Measurements from ENCODE around the gene G6PC3. TPM values are rescaled to one million over a fixed set of nuclear protein-coding genes. Genes with fewer than 3 reads are reported as not detected.

Gene G6PC3
- total RNA-seq, 4 donors from 2014 or later = 10.9 to 14.8 (median 12.1) TPM

DNA sequence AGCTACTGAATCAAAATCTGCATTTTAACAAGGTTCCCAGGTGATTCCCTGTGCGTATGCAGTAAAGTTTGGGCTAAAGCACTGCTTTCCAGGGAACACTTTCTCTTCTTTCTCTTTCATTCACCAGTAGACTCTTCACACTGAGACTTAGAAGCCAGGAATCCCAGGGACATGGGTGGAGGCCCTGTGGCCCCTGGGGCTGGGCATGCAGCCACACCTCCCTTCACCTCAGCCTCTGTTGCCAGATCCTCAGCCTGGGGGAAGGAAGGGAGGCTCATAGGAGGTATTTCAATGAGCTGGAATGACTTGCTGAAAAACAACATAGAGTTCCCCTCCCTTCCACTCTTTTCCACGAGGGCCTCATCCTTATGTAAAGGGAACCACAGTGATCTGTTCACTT lies 1.2 kb downstream of the G6PC3 start:
- DNase-seq (ENCODE audit: low spot score in 2 of 2) = peak in 1 of 2 donors; percentile 35
- intact Hi-C loops (cut with DNase I; ENCODE audit: low total_unique reads) = no loop called here
- WGBS, 2 donors = 14 to 37% methylated on average over 2 of the region's 2 CpGs
- H3K4me3 ChIP-seq (ENCODE audit: low read depth, poor library complexity, severe bottlenecking) = no peak overlapping the region
- TF ChIP-seq, protein P1, sequence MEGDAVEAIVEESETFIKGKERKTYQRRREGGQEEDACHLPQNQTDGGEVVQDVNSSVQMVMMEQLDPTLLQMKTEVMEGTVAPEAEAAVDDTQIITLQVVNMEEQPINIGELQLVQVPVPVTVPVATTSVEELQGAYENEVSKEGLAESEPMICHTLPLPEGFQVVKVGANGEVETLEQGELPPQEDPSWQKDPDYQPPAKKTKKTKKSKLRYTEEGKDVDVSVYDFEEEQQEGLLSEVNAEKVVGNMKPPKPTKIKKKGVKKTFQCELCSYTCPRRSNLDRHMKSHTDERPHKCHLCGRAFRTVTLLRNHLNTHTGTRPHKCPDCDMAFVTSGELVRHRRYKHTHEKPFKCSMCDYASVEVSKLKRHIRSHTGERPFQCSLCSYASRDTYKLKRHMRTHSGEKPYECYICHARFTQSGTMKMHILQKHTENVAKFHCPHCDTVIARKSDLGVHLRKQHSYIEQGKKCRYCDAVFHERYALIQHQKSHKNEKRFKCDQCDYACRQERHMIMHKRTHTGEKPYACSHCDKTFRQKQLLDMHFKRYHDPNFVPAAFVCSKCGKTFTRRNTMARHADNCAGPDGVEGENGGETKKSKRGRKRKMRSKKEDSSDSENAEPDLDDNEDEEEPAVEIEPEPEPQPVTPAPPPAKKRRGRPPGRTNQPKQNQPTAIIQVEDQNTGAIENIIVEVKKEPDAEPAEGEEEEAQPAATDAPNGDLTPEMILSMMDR (IDR thresholded peaks at IDR 0.05) = no peak
- TF ChIP-seq POLR2A (IDR thresholded peaks at IDR 0.05) = no peak

DNA sequence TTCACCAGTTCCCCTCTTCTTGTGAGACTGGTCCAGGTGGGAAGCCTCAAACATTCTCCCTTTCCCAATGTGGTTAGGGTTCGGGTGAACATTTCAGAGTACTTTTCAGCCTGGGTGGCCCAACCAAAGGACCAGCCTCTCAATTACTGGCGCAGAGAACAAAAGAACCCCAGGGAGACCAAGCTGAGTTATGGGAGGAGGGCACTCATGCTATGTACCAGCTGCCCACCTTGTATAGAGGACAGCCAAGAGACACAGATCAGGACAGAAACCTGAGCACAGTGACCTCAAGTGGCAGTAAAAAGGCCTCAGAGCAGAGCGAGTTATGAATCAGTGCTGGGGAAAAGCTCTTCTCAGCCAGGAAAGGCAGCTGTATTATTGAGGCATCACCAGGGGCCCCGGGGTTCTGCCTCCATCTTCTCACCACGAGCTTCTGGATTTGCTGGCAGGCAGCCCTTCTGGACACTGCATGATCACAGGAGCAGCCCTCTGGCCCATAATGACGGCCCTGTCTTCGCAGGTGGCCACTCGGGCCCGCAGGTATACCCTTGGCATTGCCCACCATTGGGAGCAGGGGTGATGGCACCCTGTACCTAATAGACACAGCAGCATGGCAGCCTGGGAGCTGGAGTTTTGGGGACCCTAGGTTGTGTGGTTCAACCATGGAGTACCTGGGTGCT lies 3.8 kb downstream of the G6PC3 start:
- no peak for TF ChIP-seq POLR2A (IDR thresholded peaks at IDR 0.05)
- TF ChIP-seq, protein P1 (IDR thresholded peaks at IDR 0.05) = no peak
- DNase-seq (ENCODE audit: low spot score in 2 of 2) = no peak
- intact Hi-C loops (cut with DNase I; ENCODE audit: low total_unique reads) = no loop called here
- no peak overlapping the region for H3K4me3 ChIP-seq (ENCODE audit: low read depth, poor library complexity, severe bottlenecking)
- 67 to 83% methylated on average over 5 to 9 of the region's 9 CpGs for WGBS, 2 donors

DNA sequence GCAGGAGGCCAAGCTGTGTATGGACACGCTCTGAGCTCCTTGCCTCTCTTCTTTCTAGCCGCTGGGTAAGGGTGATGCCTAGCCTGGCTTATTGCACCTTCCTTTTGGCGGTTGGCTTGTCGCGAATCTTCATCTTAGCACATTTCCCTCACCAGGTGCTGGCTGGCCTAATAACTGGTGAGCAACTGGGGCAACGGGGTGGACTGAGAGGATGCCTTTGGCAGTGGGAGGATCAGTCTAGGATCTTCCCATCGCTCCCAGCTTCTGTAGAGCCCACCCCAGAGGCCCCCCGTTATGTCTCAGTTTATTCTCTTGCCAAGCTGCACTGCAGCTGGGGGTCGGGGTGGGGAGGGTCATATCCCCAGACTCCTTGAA lies 4.4 kb downstream of the G6PC3 start:
- TF ChIP-seq, protein P1 (IDR thresholded peaks at IDR 0.05) = no peak
- TF ChIP-seq POLR2A (IDR thresholded peaks at IDR 0.05) = no peak
- intact Hi-C loops (cut with DNase I; ENCODE audit: low total_unique reads) = no loop called here
- H3K4me3 ChIP-seq (ENCODE audit: low read depth, poor library complexity, severe bottlenecking) = no peak overlapping the region
- 67 to 72% methylated on average over 9 of the region's 9 CpGs for WGBS, 2 donors
- no peak for DNase-seq (ENCODE audit: low spot score in 2 of 2)

DNA sequence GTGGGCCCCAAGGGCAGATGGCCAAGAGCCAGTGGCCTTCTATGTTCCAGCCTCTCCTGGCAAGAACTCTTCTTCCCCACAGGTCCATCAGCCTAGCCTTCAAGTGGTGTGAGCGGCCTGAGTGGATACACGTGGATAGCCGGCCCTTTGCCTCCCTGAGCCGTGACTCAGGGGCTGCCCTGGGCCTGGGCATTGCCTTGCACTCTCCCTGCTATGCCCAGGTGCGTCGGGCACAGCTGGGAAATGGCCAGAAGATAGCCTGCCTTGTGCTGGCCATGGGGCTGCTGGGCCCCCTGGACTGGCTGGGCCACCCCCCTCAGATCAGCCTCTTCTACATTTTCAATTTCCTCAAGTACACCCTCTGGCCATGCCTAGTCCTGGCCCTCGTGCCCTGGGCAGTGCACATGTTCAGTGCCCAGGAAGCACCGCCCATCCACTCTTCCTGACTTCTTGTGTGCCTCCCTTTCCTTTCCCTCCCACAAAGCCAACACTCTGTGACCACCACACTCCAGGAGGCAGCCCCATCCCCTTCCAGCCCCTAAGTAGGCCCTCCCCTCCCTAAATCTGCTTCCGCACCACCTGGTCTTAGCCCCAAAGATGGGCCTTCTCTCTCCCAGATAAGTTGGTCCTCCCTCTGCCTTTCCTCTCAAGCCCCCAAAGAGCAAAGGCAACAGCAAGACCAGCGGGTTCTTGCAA lies 5.2 kb downstream of the G6PC3 start:
- no peak for DNase-seq (ENCODE audit: low spot score in 2 of 2)
- 74 to 76% methylated on average over 9 to 10 of the region's 10 CpGs for WGBS, 2 donors
- no peak overlapping the region for H3K4me3 ChIP-seq (ENCODE audit: low read depth, poor library complexity, severe bottlenecking)
- TF ChIP-seq, protein P1 (IDR thresholded peaks at IDR 0.05) = no peak
- no peak for TF ChIP-seq POLR2A (IDR thresholded peaks at IDR 0.05)
- intact Hi-C loops (cut with DNase I; ENCODE audit: low total_unique reads) = no loop called here

DNA sequence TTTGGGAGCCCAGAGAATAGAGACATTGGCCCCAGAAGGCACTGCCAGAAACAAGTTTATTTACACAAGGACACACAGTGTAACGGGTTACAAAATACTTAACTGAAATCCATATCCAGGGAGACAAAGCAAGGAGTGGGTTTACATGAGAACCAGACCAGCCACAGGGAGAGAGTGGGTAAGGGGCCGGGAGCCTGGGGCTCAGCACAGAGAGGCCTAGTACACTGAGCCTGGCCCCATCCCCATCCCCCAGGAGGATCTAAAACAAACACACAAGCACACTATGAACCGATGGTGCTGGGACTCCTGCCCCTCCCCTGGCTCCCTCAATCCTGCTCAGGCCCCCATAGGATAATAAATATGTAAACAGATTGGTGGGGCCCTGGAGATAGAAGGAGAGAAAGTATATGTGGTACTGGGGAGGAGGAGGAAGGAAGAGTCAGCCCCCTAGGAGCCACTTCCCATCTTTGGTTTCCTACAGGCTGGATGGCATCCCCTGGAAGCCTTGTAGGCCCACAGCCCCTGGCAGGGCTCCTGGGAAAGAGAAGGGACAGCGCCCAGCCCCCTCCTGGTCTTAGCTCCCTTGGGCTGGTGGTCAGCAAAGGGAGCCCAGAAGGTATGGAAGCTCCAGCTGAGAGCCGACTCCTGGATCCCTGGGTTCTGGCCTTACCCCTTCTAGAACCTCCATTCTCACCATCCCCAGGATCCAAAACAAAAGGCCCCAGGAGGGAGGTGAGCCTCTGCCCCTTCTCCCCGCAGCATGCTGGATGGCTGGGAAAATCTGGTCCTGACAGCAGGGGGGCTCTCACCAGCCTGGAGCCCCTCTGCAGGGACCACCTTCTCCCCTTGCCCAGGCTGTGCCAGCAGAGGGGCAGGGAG lies 6.4 kb downstream of the G6PC3 start:
- TF ChIP-seq POLR2A (IDR thresholded peaks at IDR 0.05) = no peak
- TF ChIP-seq, protein P1 (IDR thresholded peaks at IDR 0.05) = no peak
- intact Hi-C loops (cut with DNase I; ENCODE audit: low total_unique reads) = no loop called here
- no peak for DNase-seq (ENCODE audit: low spot score in 2 of 2)
- 82% methylated on average over 6 of the region's 6 CpGs for WGBS, 2 donors
- no peak overlapping the region for H3K4me3 ChIP-seq (ENCODE audit: low read depth, poor library complexity, severe bottlenecking)

All from lower leg skin (tissue), 4 donors.